ENCODE results near the gene ZNF526. TPM values are rescaled to one million over a fixed set of nuclear protein-coding genes. Genes with fewer than 3 reads are reported as not detected.

The ZNF526 gene
- total and polyA plus RNA-seq, 9 donors: 2.4 to 17.9 (median 12.9) TPM

- Histone ChIP-seq H3K27ac (no peak overlapping the region), H3K36me3 (no peaks in the 10 kb centered on the region), H3K4me1 (ENCODE audit: insufficient read depth) (no peaks in the 10 kb centered on the region), H3K9me3 (peaks cover 0 to 4% of the 10 kb centered on the region in 2 donors), H3K4me3 (no peak overlapping the region), H3K27me3 (no peaks in the 10 kb centered on the region)
- intact Hi-C loops (cut with DNase I): no loop called here
- no peak for TF ChIP-seq POLR2A (IDR thresholded peaks at IDR 0.05)
- TF ChIP-seq, protein P1, sequence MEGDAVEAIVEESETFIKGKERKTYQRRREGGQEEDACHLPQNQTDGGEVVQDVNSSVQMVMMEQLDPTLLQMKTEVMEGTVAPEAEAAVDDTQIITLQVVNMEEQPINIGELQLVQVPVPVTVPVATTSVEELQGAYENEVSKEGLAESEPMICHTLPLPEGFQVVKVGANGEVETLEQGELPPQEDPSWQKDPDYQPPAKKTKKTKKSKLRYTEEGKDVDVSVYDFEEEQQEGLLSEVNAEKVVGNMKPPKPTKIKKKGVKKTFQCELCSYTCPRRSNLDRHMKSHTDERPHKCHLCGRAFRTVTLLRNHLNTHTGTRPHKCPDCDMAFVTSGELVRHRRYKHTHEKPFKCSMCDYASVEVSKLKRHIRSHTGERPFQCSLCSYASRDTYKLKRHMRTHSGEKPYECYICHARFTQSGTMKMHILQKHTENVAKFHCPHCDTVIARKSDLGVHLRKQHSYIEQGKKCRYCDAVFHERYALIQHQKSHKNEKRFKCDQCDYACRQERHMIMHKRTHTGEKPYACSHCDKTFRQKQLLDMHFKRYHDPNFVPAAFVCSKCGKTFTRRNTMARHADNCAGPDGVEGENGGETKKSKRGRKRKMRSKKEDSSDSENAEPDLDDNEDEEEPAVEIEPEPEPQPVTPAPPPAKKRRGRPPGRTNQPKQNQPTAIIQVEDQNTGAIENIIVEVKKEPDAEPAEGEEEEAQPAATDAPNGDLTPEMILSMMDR (IDR thresholded peaks at IDR 0.05): no peak
- TF ChIP-seq EP300 (IDR thresholded peaks at IDR 0.05): no peak
- 83 to 87% (median 86%) methylated on average over 47 of the region's 47 CpGs for whole genome bisulfite sequencing, 3 donors
- no peak for DNase-seq
Measured at GRCh38 chr19:42196011-42197001, 23.8 kb upstream of the ZNF526 start.

DNA sequence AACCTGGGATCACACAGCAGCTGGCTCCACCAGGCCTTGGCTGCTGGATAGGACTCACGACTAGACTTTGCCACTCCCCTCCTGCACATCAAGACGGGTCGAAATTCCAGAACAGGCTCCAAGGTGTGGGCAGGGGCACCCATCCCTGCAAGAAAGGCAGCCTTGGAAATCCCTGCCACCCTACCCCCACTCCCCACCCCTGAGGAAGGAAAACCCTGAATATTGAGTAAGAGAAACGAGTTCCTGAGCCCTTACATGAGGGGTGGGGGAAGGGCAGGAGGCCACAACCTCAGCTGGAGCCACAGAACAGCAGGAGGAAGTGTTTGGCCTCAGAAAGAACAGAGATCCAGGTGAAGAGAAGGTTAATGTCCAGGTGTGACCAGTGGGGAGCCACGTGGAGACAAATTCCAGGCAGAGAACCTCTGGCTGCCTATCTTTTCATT, 22.7 kb upstream of the ZNF526 start:
- H3K36me3 ChIP-seq: no peaks in the 10 kb centered on the region
- peaks cover 0 to 4% of the 10 kb centered on the region in 2 donors for H3K9me3 ChIP-seq
- H3K27ac ChIP-seq: no peak overlapping the region
- no peaks in the 10 kb centered on the region for H3K4me1 ChIP-seq (ENCODE audit: insufficient read depth)
- 31 to 48% (median 40%) methylated on average over 5 of the region's 5 CpGs for WGBS, 3 donors
- TF ChIP-seq, protein P1 (IDR thresholded peaks at IDR 0.05): no peak
- no peak for TF ChIP-seq POLR2A (IDR thresholded peaks at IDR 0.05)
- TF ChIP-seq EP300 (IDR thresholded peaks at IDR 0.05): no peak
- DNase-seq: no peak
- no peaks in the 10 kb centered on the region for H3K27me3 ChIP-seq
- H3K4me3 ChIP-seq: no peak overlapping the region
- intact Hi-C loops (cut with DNase I): no loop called here

GRCh38 chr19:42198676-42199439, 21.3 kb upstream of the ZNF526 start:
- no peaks in the 10 kb centered on the region for H3K36me3 ChIP-seq
- WGBS, 3 donors: 66 to 70% (median 68%) methylated on average over 7 of the region's 7 CpGs

More at GRCh38 chr19:42198676-42199439, 21.3 kb upstream of the ZNF526 start:
- TF ChIP-seq POLR2A (IDR thresholded peaks at IDR 0.05) (no peak), EP300 (IDR thresholded peaks at IDR 0.05) (no peak)
- TF ChIP-seq, protein P1 (IDR thresholded peaks at IDR 0.05): no peak
- no peaks in the 10 kb centered on the region for H3K9me3 ChIP-seq
- no peaks in the 10 kb centered on the region for H3K4me1 ChIP-seq (ENCODE audit: insufficient read depth)
- H3K27ac ChIP-seq: no peak overlapping the region
- intact Hi-C loops (cut with DNase I): no loop called here
- H3K4me3 ChIP-seq: no peak overlapping the region
- no peak for DNase-seq
- H3K27me3 ChIP-seq: no peaks in the 10 kb centered on the region

Measured in ovary (tissue), 9 donors.